ENCODE data around the gene SLCO1B3. TPM values are rescaled to one million over a fixed set of nuclear protein-coding genes. Genes with fewer than 3 reads are reported as not detected.

The SLCO1B3 gene
- total RNA-seq, 1 donor from 2014 or later = not detected

DNA sequence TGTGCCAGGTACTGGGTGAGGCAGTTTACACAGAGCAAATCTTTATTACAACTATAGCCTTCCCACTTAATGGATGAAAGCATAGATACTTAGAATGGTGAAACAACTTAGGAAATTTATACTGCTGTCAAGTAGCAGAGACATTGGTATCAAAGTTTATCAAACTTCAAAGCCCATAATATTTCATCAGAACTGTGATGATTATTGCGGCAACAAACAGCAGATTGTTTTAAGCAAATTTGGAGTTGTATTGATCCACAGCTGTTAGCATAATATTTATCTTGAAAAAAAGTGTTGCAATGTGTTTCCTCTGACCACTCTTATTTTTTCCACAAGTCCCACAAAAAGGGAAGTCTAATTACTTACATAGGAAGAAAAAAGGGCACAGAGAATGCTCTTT is 2.0 kb upstream of the SLCO1B3 start:
- no peak overlapping the region for H3K27ac Mint-ChIP-seq (ENCODE audit: unreplicated experiment)
- no peak overlapping the region for H3K4me3 Mint-ChIP-seq
- H3K9me3 Mint-ChIP-seq = no peaks in the 10 kb centered on the region
- H3K36me3 Mint-ChIP-seq (ENCODE audit: low read depth) = no peaks in the 10 kb centered on the region
- no peaks in the 10 kb centered on the region for H3K4me1 Mint-ChIP-seq
- TF ChIP-seq, protein P1, sequence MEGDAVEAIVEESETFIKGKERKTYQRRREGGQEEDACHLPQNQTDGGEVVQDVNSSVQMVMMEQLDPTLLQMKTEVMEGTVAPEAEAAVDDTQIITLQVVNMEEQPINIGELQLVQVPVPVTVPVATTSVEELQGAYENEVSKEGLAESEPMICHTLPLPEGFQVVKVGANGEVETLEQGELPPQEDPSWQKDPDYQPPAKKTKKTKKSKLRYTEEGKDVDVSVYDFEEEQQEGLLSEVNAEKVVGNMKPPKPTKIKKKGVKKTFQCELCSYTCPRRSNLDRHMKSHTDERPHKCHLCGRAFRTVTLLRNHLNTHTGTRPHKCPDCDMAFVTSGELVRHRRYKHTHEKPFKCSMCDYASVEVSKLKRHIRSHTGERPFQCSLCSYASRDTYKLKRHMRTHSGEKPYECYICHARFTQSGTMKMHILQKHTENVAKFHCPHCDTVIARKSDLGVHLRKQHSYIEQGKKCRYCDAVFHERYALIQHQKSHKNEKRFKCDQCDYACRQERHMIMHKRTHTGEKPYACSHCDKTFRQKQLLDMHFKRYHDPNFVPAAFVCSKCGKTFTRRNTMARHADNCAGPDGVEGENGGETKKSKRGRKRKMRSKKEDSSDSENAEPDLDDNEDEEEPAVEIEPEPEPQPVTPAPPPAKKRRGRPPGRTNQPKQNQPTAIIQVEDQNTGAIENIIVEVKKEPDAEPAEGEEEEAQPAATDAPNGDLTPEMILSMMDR (conservative IDR thresholded peaks at IDR 0.05) = no peak
- H3K27me3 Mint-ChIP-seq (ENCODE audit: low read depth) = no peaks in the 10 kb centered on the region
- DNase-seq (ENCODE audit: low read depth, low spot score) = no peak

DNA sequence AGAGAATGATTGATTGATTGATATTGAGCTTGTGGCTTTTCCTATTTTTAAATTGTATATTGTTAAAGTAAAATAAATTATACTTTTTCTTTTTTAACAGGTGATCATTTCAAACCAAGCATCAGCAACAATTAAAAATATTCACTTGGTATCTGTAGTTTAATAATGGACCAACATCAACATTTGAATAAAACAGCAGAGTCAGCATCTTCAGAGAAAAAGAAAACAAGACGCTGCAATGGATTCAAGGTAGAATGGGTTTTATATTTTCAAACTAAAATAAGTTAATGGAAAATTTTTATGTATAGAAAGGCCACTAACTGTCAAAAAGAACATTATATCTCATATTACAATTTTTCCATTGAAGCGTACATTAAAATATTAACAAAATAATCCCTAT is 5.1 kb downstream of the SLCO1B3 start:
- TF ChIP-seq, protein P1 (conservative IDR thresholded peaks at IDR 0.05) = no peak
- H3K27me3 Mint-ChIP-seq (ENCODE audit: low read depth) = no peaks in the 10 kb centered on the region

DNA sequence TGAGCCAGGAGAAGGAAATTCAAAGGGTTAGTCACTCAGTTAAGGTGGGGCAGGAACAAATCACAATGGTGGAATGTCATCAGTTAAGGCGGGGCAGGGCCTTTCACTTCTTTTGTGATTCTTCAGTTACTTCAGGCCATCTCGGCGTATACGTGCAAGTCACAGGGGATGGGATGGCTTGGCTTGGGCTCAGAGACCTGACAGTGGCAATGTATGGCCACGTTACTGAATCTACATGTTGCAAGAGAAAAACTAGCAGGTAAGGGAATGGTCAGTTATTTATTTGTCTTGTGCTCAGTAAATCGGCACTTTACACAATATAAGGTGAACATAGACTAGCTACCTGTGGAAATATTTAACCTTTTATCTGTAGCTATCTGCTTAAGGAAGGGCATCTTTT is 11.9 kb downstream of the SLCO1B3 start:
- H3K9me3 Mint-ChIP-seq = peaks cover 13% of the 10 kb centered on the region
- no peaks in the 10 kb centered on the region for H3K27me3 Mint-ChIP-seq (ENCODE audit: low read depth)
- no peak for DNase-seq (ENCODE audit: low read depth, low spot score)
- no peak overlapping the region for H3K27ac Mint-ChIP-seq (ENCODE audit: unreplicated experiment)
- no peak overlapping the region for H3K4me3 Mint-ChIP-seq
- H3K4me1 Mint-ChIP-seq = no peaks in the 10 kb centered on the region
- peaks cover 2% of the 10 kb centered on the region for H3K36me3 Mint-ChIP-seq (ENCODE audit: low read depth)
- TF ChIP-seq, protein P1 (conservative IDR thresholded peaks at IDR 0.05) = no peak

More for the DNA sequence above, 5.1 kb downstream of the SLCO1B3 start:
- H3K4me3 Mint-ChIP-seq = no peak overlapping the region
- no peak for DNase-seq (ENCODE audit: low read depth, low spot score)
- no peaks in the 10 kb centered on the region for H3K4me1 Mint-ChIP-seq
- H3K36me3 Mint-ChIP-seq (ENCODE audit: low read depth) = peaks cover 2% of the 10 kb centered on the region
- no peak overlapping the region for H3K27ac Mint-ChIP-seq (ENCODE audit: unreplicated experiment)
- peaks cover 10% of the 10 kb centered on the region for H3K9me3 Mint-ChIP-seq

DNA sequence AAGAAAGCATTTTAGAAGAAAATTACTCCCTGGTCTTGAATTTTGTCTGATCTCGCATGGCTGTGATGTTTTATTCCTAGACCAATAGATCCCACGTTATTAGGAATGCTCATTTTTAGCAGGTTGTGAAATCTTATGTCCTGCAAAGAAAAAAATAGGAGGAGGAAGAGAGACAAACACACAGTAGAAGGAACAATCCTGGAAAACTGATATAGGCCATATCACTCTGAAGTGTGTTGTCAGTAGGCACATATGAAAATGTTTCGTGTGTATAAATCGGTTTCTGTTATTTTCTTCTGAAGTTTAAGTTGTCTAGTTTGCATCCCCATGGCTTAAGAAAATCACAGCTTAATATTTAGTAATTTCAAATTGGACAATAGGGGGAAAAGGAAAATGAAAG is 12.4 kb downstream of the SLCO1B3 start:
- Mint-ChIP-seq H3K4me3 (no peak overlapping the region), H3K27me3 (ENCODE audit: low read depth) (no peaks in the 10 kb centered on the region), H3K36me3 (ENCODE audit: low read depth) (peaks cover 2% of the 10 kb centered on the region), H3K27ac (ENCODE audit: unreplicated experiment) (no peak overlapping the region), H3K9me3 (peaks cover 13% of the 10 kb centered on the region), H3K4me1 (no peaks in the 10 kb centered on the region)
- no peak for DNase-seq (ENCODE audit: low read depth, low spot score)
- TF ChIP-seq, protein P1 (conservative IDR thresholded peaks at IDR 0.05) = no peak

DNA sequence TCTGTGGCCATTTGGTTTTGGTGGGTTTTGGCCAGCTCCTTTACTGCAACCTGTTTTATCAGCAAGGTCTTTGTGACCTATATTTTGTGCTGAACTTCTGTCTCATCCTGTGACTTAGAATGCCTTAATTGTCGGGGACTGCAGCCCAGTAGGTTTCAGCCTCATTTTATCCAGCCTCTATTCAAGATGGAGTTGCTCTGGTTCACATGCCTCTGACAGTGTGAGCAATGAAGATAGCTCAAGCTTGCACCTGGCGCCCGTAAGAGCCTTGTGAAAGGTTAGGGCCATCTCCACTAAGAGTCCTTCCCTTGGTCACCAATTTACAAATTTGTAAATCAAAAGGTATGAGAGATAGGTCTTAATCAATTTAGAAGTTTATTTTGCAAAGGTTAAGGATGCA is 19.4 kb downstream of the SLCO1B3 start:
- no peak overlapping the region for H3K4me3 Mint-ChIP-seq
- TF ChIP-seq, protein P1 (conservative IDR thresholded peaks at IDR 0.05) = no peak
- H3K4me1 Mint-ChIP-seq = peaks cover 5% of the 10 kb centered on the region
- no peak overlapping the region for H3K27ac Mint-ChIP-seq (ENCODE audit: unreplicated experiment)
- no peaks in the 10 kb centered on the region for H3K9me3 Mint-ChIP-seq
- DNase-seq (ENCODE audit: low read depth, low spot score) = no peak
- no peaks in the 10 kb centered on the region for H3K36me3 Mint-ChIP-seq (ENCODE audit: low read depth)
- no peaks in the 10 kb centered on the region for H3K27me3 Mint-ChIP-seq (ENCODE audit: low read depth)

DNA sequence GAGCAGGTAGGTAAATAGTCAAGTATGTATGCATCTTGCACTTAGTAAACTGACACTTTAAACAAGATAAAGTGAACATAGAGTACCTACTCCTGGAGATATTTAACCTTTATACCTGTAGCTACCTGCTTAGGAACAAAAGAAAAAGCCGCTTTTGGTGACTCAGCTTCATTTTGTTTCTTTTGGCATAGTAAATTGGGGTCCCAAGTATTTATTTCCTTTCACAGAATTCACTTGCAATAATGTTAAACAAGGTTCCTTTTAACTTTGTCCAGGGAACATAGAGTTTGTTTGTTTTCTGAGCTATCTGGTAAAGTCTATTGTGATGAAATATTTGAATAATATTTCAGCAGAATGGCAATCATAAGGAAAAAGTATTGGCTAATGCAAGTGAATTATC is 20.0 kb downstream of the SLCO1B3 start:
- Mint-ChIP-seq H3K27ac (ENCODE audit: unreplicated experiment) (no peak overlapping the region), H3K36me3 (ENCODE audit: low read depth) (no peaks in the 10 kb centered on the region), H3K9me3 (no peaks in the 10 kb centered on the region), H3K4me3 (no peak overlapping the region), H3K4me1 (peaks cover 5% of the 10 kb centered on the region), H3K27me3 (ENCODE audit: low read depth) (no peaks in the 10 kb centered on the region)
- DNase-seq (ENCODE audit: low read depth, low spot score) = no peak
- TF ChIP-seq, protein P1 (conservative IDR thresholded peaks at IDR 0.05) = no peak

Data from neural crest cell (in vitro differentiated cells).